ENCODE measurements around the gene TRAPPC2L. TPM values are rescaled to one million over a fixed set of nuclear protein-coding genes. Genes with fewer than 3 reads are reported as not detected.

The TRAPPC2L gene
- total and polyA plus RNA-seq, 2 experiments from 2014 or later: 30.9 to 114 TPM

DNA sequence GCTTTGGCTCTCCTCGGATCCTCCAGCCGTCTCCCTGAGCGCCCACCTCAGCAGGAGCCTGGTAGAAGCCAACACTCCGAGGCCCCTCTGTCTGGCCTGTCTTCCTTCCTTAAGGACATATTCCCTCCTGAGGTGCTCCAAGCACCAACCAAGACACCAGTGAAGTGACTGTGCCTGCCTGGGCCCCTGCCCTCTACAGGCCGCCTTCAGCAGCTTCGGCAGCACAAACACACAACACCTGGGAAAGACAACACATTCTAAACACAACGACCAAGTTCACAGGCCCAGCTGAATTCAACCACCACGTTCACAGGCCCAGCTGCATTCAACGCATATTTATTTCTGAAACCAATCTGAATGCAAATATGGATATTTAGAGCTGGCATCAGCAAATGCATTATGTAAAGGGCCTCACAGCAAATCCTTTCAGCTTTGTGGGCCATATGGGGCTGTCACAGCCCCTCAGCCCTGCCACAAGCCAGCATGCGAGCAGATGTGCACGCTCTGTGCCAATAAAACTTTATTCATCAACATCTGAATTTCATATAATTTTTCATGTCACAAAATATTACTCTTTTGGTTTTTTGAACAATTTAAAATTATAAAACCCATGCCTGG, 12.4 kb upstream of the TRAPPC2L start:
- Histone ChIP-seq H3K4me1 (ENCODE audit: low read depth) (no peaks in the 10 kb centered on the region), H3K9me3 (ENCODE audit: low read depth) (no peaks in the 10 kb centered on the region), H3K36me3 (no peaks in the 10 kb centered on the region), H3K27me3 (no peaks in the 10 kb centered on the region), H3K4me3 (no peak overlapping the region), H3K27ac (no peak overlapping the region)
- TF ChIP-seq, protein P1, sequence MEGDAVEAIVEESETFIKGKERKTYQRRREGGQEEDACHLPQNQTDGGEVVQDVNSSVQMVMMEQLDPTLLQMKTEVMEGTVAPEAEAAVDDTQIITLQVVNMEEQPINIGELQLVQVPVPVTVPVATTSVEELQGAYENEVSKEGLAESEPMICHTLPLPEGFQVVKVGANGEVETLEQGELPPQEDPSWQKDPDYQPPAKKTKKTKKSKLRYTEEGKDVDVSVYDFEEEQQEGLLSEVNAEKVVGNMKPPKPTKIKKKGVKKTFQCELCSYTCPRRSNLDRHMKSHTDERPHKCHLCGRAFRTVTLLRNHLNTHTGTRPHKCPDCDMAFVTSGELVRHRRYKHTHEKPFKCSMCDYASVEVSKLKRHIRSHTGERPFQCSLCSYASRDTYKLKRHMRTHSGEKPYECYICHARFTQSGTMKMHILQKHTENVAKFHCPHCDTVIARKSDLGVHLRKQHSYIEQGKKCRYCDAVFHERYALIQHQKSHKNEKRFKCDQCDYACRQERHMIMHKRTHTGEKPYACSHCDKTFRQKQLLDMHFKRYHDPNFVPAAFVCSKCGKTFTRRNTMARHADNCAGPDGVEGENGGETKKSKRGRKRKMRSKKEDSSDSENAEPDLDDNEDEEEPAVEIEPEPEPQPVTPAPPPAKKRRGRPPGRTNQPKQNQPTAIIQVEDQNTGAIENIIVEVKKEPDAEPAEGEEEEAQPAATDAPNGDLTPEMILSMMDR (IDR thresholded peaks at IDR 0.05; ENCODE audit: low read depth, low read length): no peak
- no peak for DNase-seq (ENCODE audit: low read depth in 1 of 2, low spot score in 1 of 2)

DNA sequence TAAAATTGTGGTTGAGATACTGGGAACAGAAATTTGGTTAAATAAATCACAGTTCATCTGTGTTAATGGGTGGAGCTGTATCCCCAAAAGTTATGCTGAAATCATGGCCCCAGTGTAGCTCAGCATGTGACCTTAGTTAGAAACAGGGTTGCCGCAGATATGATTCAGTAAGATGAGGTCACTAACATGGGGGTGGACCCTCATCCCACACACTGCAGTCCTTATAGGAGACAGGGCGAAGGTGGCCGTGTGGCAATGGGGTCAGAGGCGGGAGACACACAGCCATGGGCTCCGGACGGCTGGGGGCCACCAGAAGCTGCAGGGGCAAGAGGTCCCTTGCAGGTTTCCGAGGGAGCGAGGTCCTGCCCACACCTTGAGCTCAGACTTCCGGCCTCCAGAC, 10.8 kb upstream of the TRAPPC2L start:
- DNase-seq (ENCODE audit: low read depth in 1 of 2, low spot score in 1 of 2): peak in 1 of 2 donors; percentile 5
- H3K4me1 ChIP-seq (ENCODE audit: low read depth): no peaks in the 10 kb centered on the region
- H3K27ac ChIP-seq: no peak overlapping the region
- no peaks in the 10 kb centered on the region for H3K27me3 ChIP-seq
- H3K36me3 ChIP-seq: no peaks in the 10 kb centered on the region
- TF ChIP-seq, protein P1 (IDR thresholded peaks at IDR 0.05; ENCODE audit: low read depth, low read length): no peak
- no peaks in the 10 kb centered on the region for H3K9me3 ChIP-seq (ENCODE audit: low read depth)
- no peak overlapping the region for H3K4me3 ChIP-seq

- no peak overlapping the region for H3K27ac ChIP-seq
- TF ChIP-seq, protein P1 (IDR thresholded peaks at IDR 0.05; ENCODE audit: low read depth, low read length): no peak
- no peaks in the 10 kb centered on the region for H3K36me3 ChIP-seq
- H3K4me1 ChIP-seq (ENCODE audit: low read depth): no peaks in the 10 kb centered on the region
- no peak for DNase-seq (ENCODE audit: low read depth in 1 of 2, low spot score in 1 of 2)
- no peaks in the 10 kb centered on the region for H3K9me3 ChIP-seq (ENCODE audit: low read depth)
- H3K27me3 ChIP-seq: no peaks in the 10 kb centered on the region
- no peak overlapping the region for H3K4me3 ChIP-seq
Measured at GRCh38 chr16:88847654-88848053, 9.3 kb upstream of the TRAPPC2L start.

DNA sequence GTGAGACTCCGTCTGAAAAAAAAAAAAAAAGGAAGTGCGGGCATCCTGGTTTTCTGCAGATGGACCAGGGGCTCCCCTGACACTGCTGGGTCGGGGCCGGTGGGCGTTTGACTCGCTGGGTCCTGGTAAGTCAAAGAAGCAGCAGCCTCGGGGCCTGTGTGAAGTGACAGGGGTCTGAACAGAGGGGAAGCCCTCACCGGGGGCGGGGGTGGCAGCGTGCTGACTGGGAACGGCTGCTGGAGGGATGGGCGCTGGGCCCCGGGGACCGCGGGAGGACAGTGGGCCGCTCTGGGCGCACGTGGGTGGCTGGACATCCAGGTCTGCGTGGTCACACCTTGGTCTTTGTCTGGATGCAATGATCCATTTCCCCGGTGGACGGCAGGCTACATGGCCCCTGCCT, 8.4 kb upstream of the TRAPPC2L start:
- no peaks in the 10 kb centered on the region for H3K27me3 ChIP-seq
- DNase-seq (ENCODE audit: low read depth in 1 of 2, low spot score in 1 of 2): no peak
- H3K4me3 ChIP-seq: no peak overlapping the region
- H3K27ac ChIP-seq: no peak overlapping the region
- TF ChIP-seq, protein P1 (IDR thresholded peaks at IDR 0.05; ENCODE audit: low read depth, low read length): no peak
- H3K9me3 ChIP-seq (ENCODE audit: low read depth): no peaks in the 10 kb centered on the region
- no peaks in the 10 kb centered on the region for H3K4me1 ChIP-seq (ENCODE audit: low read depth)
- no peaks in the 10 kb centered on the region for H3K36me3 ChIP-seq

- H3K27me3 ChIP-seq: no peaks in the 10 kb centered on the region
- TF ChIP-seq, protein P1 (IDR thresholded peaks at IDR 0.05; ENCODE audit: low read depth, low read length): no peak
- no peak overlapping the region for H3K4me3 ChIP-seq
- no peak for DNase-seq (ENCODE audit: low read depth in 1 of 2, low spot score in 1 of 2)
- no peaks in the 10 kb centered on the region for H3K9me3 ChIP-seq (ENCODE audit: low read depth)
- no peaks in the 10 kb centered on the region for H3K36me3 ChIP-seq
- H3K4me1 ChIP-seq (ENCODE audit: low read depth): no peaks in the 10 kb centered on the region
- no peak overlapping the region for H3K27ac ChIP-seq
Measured at GRCh38 chr16:88850531-88851199, 6.3 kb upstream of the TRAPPC2L start.
